NB4 (cell line): ENCODE measurements around the gene GPR17.

Experiments used
- MYC ChIP-seq: IDR thresholded peaks from 2 replicates; pipeline ENCODE4 v1.6.1; 2011; ENCODE audit warnings: low read depth, low read length
- POLR2A ChIP-seq: IDR thresholded peaks from 2 replicates; pipeline ENCODE4 v1.6.1; 2011; ENCODE audit warnings: mild to moderate bottlenecking; ENCODE audit not compliant: insufficient read length; ENCODE audit errors: extremely low read depth
- TF ChIP-seq, protein P1 (sequence below): IDR thresholded peaks from one replicate; pipeline ENCODE4 v1.5.1; 2012; ENCODE audit warnings: low read depth, low read length
- TF ChIP-seq, protein P2 (sequence below): IDR thresholded peaks from 2 replicates; pipeline ENCODE4 v1.6.1; 2011; ENCODE audit warnings: low read depth, low read length

DNA sequence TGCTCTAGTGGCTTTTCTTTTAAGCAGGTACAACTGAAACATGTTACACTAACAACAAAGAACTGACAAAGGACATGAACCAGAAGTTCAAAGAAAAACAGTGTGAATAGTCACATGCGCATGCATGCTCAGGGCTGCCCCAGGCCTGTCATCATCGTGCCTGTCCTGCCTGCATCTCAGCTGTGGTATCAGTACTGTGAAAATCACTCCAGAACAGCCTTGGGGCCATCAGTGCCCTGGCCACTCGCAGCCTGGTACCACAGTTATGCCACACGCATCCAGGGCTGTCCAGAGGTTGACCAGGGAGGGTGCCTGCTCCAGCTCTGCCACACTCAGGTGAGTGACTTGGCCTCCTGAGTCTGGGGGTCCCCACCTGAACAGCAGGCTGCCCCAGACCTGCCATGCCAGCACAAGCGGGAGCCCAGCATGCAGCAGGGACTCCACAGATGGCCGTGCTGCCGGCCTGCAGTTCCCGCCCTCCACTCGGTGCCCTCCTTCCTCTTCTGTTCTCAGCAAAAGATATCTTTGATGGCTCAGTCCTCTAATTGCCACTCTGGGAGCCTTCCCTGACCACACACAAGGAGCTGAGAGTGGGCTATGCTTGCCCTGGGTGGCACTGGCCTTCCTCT is 17.1 kb downstream of the GPR17 start:
- TF ChIP-seq, protein P1, sequence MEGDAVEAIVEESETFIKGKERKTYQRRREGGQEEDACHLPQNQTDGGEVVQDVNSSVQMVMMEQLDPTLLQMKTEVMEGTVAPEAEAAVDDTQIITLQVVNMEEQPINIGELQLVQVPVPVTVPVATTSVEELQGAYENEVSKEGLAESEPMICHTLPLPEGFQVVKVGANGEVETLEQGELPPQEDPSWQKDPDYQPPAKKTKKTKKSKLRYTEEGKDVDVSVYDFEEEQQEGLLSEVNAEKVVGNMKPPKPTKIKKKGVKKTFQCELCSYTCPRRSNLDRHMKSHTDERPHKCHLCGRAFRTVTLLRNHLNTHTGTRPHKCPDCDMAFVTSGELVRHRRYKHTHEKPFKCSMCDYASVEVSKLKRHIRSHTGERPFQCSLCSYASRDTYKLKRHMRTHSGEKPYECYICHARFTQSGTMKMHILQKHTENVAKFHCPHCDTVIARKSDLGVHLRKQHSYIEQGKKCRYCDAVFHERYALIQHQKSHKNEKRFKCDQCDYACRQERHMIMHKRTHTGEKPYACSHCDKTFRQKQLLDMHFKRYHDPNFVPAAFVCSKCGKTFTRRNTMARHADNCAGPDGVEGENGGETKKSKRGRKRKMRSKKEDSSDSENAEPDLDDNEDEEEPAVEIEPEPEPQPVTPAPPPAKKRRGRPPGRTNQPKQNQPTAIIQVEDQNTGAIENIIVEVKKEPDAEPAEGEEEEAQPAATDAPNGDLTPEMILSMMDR: no peak
- TF ChIP-seq MYC (no peak), POLR2A (no peak)
- TF ChIP-seq, protein P2, sequence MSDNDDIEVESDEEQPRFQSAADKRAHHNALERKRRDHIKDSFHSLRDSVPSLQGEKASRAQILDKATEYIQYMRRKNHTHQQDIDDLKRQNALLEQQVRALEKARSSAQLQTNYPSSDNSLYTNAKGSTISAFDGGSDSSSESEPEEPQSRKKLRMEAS: no peak
